Brain pericyte (primary cell): Measurements from ENCODE around the gene RGS7.
"Not testable (repeated sequence)": the region's sequence is repeated elsewhere in the genome, so short reads cannot be mapped to it uniquely, and the experiment has no call there.

Source experiments
- DNase-seq: peaks from one replicate; pipeline ENCODE4 v3.0.0-alpha.2; 2012; ENCODE audit warnings: low read depth, low spot score

The RGS7 gene

DNA sequence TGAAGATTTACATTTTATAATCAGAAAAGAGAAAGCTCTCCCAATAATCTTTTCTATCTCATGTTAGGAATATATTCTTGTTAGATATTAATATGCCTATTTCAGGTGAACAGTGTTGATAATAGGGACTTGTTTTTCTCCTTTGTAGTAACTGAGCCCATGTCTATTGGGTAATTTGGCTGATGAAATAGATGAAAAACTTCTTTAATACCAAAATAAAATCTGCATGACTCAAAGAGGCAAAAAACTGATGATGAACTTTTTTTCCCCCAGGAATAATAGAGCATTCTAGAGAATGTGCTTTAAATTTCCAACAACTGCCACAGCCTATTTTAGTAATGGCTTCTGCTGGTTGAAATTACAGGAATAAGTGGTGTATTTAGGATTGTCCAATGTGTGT lies 566.1 kb downstream of the RGS7 start:
- DNase-seq, result no peak

DNA sequence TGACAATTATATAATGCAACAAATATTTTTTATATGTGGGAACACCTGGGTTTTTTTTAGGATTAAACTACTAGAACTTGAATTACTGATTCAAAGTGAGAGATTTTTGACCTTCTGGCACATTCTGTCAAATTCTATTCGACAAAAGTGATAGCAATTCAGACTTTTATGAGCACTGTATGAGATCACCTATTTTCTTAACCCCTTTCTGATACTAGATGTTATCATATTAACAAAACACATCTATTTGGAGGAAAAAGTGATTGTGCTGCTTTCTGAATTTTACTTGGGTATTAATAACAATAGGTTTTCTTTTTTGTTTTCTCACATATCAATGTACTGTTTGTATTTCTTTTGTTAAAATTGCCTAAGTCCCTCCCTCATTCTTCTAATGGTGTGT lies 570.1 kb downstream of the RGS7 start:
- no peak for DNase-seq

DNA sequence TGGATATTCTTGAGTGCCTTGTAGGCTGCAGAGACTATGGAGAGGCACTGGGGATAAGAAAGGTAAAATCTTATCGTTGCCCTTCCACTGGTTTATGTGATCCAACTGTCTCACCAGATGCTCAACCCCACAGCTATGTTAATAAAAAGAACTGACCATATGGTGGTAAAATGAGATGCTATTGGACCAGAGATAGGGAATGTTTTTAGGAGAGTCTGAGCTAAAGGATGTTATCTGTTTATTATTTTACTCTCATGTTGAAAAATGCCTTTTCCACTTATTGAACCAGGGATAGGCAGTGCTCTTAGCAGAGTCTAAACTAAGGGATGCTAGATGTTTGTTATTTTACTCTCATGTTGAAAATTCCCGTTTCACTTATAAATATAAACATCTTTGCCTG lies 572.2 kb downstream of the RGS7 start:
- no peak for DNase-seq

DNA sequence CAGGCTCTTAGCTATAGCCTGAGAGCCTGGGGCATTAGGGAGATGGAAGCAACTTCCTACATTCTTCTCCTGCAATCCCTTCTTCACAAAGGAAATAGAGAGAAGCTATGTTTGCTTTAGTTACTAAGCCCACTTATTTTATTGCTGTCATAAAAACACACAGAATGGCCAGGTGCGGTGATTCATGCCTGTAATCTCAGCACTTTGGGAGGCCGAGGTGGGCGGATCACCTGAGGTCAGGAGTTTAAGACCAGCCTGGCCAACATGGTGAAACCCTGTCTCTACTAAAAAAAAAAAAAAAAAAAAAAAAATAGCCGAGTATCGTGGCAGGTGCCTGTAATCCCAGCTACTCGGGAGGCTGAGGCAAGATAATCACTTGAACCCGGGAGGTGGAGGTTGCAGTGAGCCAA lies 573.3 kb downstream of the RGS7 start:
- not testable (repeated sequence) for DNase-seq

DNA sequence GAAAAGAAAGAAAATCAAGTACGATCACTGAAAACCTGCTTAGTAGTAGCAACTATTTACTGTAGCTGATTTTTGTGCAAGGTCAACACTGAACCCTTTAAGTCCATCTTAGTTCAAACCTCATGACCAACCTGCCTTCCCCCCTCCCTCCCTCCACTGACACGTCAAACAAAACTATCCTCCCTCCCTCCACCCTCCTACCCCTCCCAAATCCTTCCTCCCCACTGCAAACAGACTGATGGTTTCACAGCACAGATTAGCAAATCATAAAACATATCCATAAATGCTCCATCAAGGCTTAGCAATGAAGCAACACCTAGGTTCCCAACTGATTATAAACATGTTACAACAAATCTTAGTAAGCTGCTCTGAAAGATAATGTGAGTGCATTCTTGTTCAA lies 580.8 kb downstream of the RGS7 start:
- no peak for DNase-seq

DNA sequence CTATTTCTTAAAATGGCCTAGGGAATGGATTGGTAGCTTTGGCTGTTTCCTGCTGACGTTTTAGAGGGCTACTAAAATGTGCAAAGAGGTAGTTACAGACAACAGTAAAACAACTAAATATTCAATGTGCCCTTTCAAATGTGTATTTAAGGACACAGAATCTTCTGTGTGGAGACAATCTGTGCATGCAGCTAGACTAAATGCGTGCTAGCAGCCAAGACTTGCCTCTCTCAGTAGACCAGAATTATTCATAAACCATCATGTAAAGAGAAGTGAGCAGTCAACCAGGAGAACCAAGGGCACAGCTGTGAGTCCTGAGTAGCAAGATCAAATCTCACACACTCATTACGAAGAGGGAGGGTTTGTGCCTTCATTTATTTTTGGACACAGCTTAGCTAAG lies 584.9 kb downstream of the RGS7 start:
- no peak for DNase-seq

DNA sequence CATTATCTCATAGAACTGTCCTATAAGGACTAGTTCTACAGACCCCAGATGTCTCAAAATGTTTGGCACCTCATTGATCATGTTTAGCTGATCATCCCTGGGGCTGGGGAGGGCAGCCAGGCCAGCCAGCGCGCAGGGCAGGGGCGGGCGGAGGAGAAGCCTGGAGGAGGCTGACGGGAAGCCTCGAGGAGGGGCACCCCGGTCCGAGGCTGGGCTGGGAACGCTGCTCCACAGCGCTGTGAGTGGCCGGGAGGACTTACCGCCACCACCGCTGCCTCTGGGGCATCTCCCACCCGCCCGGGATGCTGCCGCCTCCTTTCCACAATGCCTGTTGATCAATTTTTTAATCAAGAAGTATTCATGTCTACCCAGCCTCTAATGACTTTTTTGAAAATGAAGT lies 585.6 kb downstream of the RGS7 start:
- DNase-seq, result no peak

DNA sequence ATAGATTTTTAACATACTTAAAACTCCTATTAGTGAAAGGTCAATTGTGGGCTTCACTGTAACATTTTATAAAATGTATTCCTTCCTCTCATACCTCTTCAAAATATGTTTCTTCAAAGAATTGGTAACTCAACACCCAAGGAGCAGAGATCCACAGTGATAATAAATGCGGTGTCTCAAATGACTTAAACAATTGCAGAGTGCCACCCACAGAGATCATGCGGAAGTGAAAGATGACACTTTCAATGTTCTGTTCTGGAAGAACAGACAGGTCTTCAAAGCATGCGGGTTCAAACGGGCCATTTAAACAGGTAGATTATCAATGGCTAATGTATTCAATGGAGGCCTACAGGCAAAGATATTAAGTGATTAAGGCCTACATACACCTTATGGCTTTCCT lies 588.0 kb downstream of the RGS7 start:
- DNase-seq, result no peak

DNA sequence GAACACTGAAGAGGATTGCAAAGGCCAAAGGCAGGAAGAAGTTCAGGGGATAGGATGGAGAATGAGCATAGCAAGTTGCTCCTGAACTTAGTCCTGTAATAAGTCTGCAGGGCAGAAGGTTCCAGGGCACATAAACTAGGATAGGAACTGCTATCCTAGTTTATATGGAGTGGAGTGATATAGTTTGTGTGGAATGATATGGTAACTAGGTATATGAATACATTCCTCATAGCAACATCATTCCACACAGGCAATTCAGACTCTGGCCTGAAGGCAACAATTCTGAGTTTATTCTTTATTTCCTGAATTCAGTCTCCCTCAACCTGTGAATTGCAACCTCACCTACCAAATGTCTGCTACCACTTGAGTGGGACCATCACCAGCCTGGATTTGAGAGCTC lies 590.2 kb downstream of the RGS7 start:
- no peak for DNase-seq

DNA sequence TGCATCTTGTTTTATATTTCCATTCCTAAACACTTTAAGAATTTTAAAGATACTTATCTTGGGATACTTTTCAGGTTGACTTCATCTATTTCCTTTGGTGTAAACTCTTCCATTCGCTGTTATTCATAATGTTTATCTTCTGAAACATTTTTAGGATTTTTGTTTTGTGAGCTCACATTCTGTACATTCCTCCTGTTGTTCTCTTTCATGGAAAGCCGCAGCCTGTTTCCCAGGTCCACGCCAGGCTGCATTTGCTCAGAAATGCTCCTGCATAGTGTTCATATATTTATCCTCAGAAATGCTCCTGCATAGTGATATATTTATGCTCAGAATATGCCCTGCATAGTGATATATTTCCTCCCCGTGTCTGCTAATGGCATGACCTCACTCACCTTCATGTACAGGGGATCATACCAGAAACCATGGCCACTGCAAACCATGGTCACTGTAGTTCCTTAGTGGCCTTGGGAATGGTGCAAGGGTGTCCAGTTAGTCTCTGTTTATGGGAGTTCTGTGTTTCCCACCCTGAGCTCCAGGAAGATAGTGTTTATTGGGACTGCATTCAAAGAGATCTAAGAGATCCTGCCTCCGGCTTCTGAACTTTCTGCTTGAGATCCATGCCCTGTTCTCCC lies 591.2 kb downstream of the RGS7 start:
- no peak for DNase-seq

DNA sequence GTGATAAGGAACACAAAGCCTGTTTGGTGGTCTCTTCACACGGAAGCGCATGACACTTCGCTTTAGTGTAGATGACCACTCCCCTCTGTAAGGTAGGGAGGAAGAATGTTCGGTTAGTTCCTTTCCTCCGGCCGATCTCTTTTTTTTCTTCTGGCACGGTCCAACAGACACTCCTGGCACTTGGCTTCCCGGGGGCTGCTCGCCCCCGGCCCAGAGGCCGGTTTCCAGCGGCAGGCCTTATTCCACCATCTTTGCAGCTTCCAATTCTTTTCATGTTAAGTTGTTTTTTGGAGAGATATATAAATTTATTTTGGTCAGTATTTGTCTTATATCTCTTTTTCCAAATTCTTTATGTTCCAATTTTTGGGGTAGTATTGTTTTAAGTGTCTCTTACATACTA lies 593.2 kb downstream of the RGS7 start:
- no peak for DNase-seq

DNA sequence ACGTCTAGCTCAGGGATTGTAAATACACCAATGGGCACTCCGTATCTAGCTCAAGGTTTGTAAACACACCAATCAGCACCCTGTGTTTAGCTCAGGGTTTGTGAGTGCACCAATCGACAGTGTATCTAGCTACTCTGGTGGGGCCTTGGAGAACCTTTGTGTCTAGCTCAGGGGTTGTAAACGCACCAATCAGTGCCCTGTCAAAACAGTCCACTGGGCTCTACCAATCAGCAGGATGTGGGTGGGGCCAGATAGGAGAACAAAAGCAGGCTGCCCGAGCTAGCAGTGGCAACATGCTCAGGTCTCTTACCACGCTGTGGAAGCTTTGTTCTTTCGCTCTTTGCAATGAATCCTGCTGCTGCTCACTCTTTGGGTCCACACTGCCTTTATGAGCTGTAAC lies 593.9 kb downstream of the RGS7 start:
- DNase-seq, result not testable (repeated sequence)

DNA sequence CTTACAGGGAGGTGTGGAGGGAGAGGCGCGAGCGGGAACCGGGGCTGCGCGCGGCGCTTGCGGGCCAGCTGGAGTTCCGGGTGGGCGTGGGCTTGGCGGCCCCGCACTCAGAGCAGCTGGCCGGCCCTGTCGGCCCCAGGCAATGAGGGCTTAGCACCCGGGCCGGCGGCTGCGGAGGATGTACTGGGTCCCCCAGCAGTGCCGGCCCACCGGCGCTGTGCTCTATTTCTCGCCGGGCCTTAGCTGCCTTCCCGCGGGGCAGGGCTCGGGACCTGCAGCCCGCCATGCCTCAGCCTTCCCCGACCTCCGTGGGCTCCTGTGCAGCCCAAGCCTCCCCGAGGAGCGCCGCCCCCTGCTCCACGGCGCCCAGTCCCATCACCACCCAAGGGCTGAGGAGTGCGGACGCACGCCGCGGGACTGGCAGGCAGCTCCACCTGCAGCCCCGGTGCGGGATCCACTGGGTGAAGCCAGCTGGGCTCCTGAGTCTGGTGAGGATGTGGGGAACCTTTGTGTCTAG lies 594.5 kb downstream of the RGS7 start:
- not testable (repeated sequence) for DNase-seq

DNA sequence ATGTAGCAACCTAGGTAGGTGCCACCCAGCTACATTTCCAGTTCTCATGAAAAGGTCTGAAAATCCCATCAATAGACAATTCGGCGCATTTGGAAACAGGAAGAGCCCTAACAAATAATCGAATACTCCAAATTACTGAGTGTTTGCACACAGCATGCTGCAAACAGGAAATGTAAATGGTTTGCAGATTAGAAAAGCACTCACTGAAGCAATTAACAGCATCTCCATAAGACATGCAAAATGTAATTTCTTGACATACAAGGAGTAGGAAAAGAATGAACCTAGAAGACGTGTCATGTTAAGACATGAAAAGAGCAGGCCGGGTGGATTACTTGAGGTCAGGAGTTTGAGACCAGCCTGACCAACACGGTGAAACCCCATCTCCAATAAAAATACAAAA lies 598.2 kb downstream of the RGS7 start:
- DNase-seq, result not testable (repeated sequence)

DNA sequence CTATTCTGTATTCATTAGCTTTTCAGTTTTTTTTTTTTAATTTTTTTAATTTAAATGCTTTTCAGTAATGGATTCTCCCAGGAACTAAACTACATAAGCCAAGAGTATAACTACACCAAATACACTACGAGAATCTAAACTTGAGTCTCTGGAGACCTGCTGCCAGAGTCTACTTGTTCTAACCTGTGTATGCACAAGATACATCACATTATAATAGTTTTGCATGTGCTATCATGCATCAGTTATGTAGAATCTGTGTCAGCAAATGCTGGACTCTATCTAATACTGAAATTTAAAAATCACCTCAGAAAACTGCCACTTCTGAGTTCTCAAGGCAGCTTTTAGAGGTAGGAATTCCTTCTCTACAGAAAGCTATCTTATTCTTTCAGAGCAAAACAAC lies 598.7 kb downstream of the RGS7 start:
- DNase-seq, result no peak

DNA sequence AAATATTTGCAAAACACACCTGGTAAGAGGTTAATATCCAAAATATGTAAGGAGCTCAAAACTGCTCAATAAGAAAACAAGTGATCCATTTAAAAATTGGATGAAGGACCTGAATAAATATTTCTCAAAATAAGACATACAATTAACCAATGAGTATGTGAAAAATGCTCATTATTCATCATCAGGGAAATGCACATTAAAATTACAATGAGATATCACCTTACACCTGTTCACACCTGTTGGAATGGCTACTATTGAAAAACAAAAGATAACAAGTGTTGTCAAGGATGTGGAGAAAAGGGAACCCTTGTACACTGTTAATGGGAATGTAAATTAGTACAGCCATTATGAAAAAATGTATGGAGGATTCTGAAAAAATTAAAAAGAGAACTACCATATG lies 609.1 kb downstream of the RGS7 start:
- no peak for DNase-seq

DNA sequence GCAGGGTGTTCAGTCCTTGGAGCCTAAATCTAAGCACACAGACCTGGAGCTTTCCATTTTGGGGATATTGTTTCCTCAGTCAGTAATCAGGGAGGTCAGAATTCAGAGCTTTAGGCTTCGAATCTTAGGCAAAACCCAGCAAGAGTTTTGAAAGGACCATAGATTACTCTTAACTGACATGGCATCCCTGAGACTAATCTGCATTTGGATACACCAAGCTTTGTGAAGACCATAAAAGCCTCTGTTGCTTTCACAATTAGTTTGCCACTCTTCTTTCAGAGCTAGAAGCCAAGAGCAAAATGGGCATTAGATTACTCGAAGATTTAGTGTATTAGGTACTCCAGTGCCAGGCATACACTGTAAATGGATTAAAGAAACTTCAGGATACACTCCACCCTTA lies 613.3 kb downstream of the RGS7 start:
- DNase-seq, result no peak

DNA sequence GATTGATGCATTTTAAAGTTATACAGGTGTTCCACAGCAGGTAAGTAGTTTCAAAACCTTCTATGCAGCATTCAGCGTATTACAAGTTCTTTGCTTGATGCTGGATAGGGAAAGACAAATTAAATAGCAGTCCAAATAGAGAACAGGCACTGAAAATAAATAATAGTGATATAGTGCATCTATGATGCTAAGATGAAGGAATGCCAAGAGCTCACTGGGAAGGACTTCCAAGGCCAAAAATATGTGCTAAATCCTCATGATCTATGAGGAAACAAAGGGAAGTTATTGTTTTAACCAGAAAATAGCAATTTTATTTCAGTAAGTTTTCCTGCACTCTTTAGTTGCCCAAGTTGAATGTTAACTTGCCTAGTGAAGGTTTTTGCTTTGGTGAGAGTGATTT lies 617.3 kb downstream of the RGS7 start:
- no peak for DNase-seq

DNA sequence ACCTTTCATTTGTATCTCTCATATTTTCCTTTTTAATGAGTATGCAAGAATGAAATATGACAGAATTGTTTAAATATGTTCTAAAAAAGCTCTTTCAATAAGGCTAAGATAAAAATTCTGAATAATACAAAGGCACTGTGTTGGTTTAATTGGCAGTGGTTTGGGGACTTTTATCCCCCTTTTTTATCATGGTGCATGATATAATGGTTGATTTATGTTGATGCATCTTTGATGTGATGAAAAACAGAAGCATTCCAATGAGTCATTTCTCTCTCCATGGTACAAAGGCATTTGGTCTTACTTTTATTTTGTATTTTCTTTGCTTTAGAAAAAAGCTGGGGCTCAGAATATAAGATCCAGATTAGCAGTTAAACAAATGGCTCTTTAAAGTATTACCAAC lies 617.9 kb downstream of the RGS7 start:
- DNase-seq, result no peak

DNA sequence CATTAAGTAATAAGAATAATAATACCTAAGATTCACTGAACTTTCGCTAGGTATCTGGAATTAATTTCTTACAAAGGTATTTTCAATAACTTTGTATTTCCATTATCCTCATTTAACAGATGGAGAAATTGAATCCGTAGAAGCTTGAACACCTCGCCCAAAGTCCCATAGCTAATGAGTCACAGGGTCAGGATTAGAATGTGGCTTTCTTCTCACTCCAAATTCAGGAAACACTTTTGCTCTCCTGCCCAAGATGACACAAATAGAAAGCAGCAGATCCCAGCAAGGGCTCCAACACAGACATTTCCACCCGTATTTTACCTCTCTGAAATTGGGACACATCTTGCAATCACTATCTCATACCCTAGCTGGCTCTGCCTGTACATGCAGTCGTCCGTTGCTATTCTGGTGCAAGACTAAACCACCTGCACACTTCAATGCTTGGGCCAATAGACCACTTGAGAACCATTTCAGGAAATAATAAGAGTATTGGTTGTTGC lies 619.2 kb downstream of the RGS7 start:
- DNase-seq, result no peak

DNA sequence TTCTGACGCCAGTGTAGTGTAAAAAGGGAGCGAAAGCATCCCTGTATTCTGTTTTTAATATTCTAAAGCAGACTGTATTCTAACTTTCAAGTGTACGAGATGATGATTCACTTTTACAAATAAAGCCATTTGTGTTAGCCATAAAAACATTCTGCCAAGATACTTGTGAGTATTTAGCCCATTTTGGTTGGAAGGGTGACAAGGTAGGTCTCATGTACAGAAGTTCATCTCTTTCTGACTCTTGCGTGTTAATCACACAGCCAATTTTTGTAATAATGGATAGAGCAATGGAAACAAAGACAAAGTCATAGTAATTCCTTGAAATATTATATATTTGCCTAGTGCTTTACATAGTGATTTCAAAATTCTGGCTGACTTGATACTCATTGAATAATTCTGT lies 619.7 kb downstream of the RGS7 start:
- no peak for DNase-seq

DNA sequence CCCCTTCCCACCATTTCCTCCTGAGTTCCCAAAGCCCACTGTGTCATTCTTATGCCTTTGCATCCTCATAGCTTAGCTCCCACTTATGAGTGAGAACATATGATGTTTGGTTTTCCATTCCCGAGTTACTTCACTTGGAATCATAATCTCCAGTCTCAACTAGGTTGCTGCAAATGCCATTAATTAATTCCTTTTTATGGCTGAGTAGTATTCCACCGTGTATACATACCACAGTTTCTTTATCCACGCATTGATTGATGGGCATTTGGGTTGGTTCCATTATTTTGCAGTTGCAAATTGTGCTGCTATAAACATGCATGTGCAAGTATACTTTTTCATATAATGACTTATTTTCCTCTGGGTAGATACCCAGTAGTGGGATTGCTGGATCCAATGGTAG lies 622.3 kb downstream of the RGS7 start:
- not testable (repeated sequence) for DNase-seq

DNA sequence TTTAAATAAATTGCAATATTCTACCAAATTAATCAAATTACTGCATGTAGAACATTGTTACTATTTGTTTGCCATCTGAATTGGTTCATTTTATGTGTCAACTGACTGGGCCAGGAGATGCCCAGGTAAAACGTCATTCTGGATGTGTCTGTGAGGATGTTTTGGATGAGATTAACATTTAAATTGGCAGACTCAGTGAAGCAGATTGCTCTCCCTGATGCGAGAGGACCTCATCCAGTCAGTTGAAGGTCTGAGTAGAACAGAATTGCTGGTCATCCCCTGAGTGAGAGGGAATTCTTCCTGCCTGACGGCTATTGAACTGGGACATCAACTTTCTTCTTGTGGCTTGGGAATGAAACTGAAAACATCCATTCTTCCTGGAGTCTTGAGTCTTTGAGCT lies 623.0 kb downstream of the RGS7 start:
- DNase-seq, result no peak

DNA sequence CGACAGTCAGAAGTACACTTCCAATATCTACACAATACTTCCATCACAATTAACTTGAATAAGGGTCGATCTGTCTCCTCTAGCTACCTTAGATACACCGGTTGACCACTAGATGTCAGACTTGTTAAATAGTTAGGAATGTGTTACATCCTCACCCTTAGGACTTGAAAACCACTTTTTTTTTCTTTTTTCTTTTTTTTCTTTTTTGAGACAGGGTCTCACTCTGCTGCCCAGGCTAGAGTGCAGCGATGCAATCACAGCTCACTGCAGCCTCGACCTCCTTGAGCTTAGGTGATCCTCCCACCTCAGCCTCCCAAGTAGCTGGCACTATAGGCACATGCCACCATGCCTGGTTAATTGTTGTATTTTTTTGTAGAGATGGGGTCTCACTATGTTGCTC lies 624.6 kb downstream of the RGS7 start:
- DNase-seq, result peak; percentile 17
